H9 (cell line): ENCODE measurements around the gene MS4A15. TPM values are rescaled to one million over a fixed set of nuclear protein-coding genes. Genes with fewer than 3 reads are reported as not detected.

Experiments
- DNase-seq: peaks from one replicate; pipeline ENCODE4 v3.0.0-alpha.2; 2017
- H2AFZ ChIP-seq: one replicate; pipeline ENCODE4 v1.6.1; 2013; ENCODE audit warnings: mild to moderate bottlenecking, low read length, control low read depth, moderate library complexity
- H2AK5ac ChIP-seq: 2 replicates; pipeline ENCODE4 v1.6.1; 2013; ENCODE audit warnings: low read length, control low read depth, mixed read lengths; ENCODE audit not compliant: insufficient read length
- H2BK120ac ChIP-seq: one replicate; pipeline ENCODE4 v1.6.1; 2013; ENCODE audit warnings: low read depth, mild to moderate bottlenecking, low read length, control low read depth, inconsistent platforms; ENCODE audit not compliant: poor library complexity, severe bottlenecking
- H2BK12ac ChIP-seq: 2 replicates; pipeline ENCODE4 v1.6.1; 2013; ENCODE audit warnings: low read length, control low read depth, mixed read lengths, low read depth; ENCODE audit not compliant: insufficient read length
- H2BK15ac ChIP-seq: 2 replicates; pipeline ENCODE4 v1.6.1; 2013; ENCODE audit warnings: low read depth, low read length, control low read depth
- H2BK20ac ChIP-seq: one replicate; pipeline ENCODE4 v1.6.1; 2013; ENCODE audit warnings: low read depth, mild to moderate bottlenecking, low read length, control low read depth, inconsistent platforms; ENCODE audit not compliant: poor library complexity, severe bottlenecking
- H2BK5ac ChIP-seq: 2 replicates; pipeline ENCODE4 v1.6.1; 2013; ENCODE audit warnings: low read length, control low read depth, mixed read lengths; ENCODE audit not compliant: insufficient read length
- H3K14ac ChIP-seq: 2 replicates; pipeline ENCODE4 v1.6.1; 2013; ENCODE audit warnings: low read length, control low read depth; ENCODE audit not compliant: insufficient read depth
- H3K18ac ChIP-seq: 2 replicates; pipeline ENCODE4 v1.6.1; 2013; ENCODE audit warnings: low read depth, mild to moderate bottlenecking, mixed read lengths, low read length, control low read depth; ENCODE audit not compliant: insufficient read length
- H3K23ac ChIP-seq: 2 replicates; pipeline ENCODE4 v1.6.1; 2013; ENCODE audit warnings: low read length, control low read depth, mixed read lengths, low read depth; ENCODE audit not compliant: insufficient read length
- H3K23me2 ChIP-seq: 2 replicates; pipeline ENCODE4 v1.6.1; 2013; ENCODE audit warnings: low read depth, mild to moderate bottlenecking, mixed read lengths, low read length, control low read depth; ENCODE audit not compliant: insufficient read length, poor library complexity, severe bottlenecking
- H3K27ac ChIP-seq: 2 replicates; pipeline ENCODE4 v1.5.1; 2013; ENCODE audit warnings: low read length, control low read depth, mixed read lengths, low read depth; ENCODE audit not compliant: insufficient read length
- H3K27me3 ChIP-seq: 2 replicates; pipeline ENCODE4 v1.6.1; 2013; ENCODE audit warnings: low read length, control low read depth, inconsistent platforms; ENCODE audit not compliant: insufficient read depth
- H3K4ac ChIP-seq: 2 replicates; pipeline ENCODE4 v1.6.1; 2013; ENCODE audit warnings: low read depth, mild to moderate bottlenecking, control low read depth, inconsistent platforms, low read length, moderate library complexity
- H3K4me1 ChIP-seq: 2 replicates; pipeline ENCODE4 v1.6.1; 2013; ENCODE audit warnings: low read length, control low read depth, inconsistent platforms; ENCODE audit not compliant: insufficient read depth
- H3K4me2 ChIP-seq: 2 replicates; pipeline ENCODE4 v1.6.1; 2013; ENCODE audit warnings: low read length, control low read depth, mixed read lengths; ENCODE audit not compliant: insufficient read length, insufficient read depth
- H3K56ac ChIP-seq: 2 replicates; pipeline ENCODE4 v1.6.1; 2013; ENCODE audit warnings: low read depth, mild to moderate bottlenecking, mixed read lengths, low read length, control low read depth; ENCODE audit not compliant: insufficient read length
- H3K79me1 ChIP-seq: 2 replicates; pipeline ENCODE4 v1.6.1; 2013; ENCODE audit warnings: low read depth, mild to moderate bottlenecking, moderate library complexity, low read length, control low read depth, inconsistent platforms; ENCODE audit not compliant: insufficient read depth, poor library complexity, severe bottlenecking
- H3K79me2 ChIP-seq: 2 replicates; pipeline ENCODE4 v1.6.1; 2013; ENCODE audit warnings: low read length, control low read depth, inconsistent platforms; ENCODE audit not compliant: insufficient read depth
- H3K9ac ChIP-seq: 2 replicates; pipeline ENCODE4 v1.6.1; 2013; ENCODE audit warnings: low read length, control low read depth, mixed read lengths; ENCODE audit not compliant: insufficient read length; ENCODE audit errors: extremely low read depth
- H3K9me3 ChIP-seq: one replicate; pipeline ENCODE4 v1.6.1; 2013; ENCODE audit warnings: low read depth, low read length, inconsistent platforms; ENCODE audit not compliant: control insufficient read depth
- H3T11ph ChIP-seq: one replicate; pipeline ENCODE4 v1.6.1; 2013; ENCODE audit warnings: mild to moderate bottlenecking, low read length, control low read depth, inconsistent platforms
- H4K20me1 ChIP-seq: one replicate; pipeline ENCODE4 v1.6.1; 2013; ENCODE audit not compliant: control insufficient read depth, insufficient read length, insufficient read depth
- H4K5ac ChIP-seq: 2 replicates; pipeline ENCODE4 v1.6.1; 2013; ENCODE audit warnings: low read depth, mild to moderate bottlenecking, mixed read lengths, low read length, control low read depth; ENCODE audit not compliant: insufficient read length
- H4K8ac ChIP-seq: replicated peaks from 2 replicates; pipeline ENCODE4 v1.6.1; 2013; ENCODE audit warnings: low read length, control low read depth, mixed read lengths, low read depth; ENCODE audit not compliant: insufficient read length
- H4K91ac ChIP-seq: 2 replicates; pipeline ENCODE4 v1.6.1; 2013; ENCODE audit warnings: low read depth, mild to moderate bottlenecking, moderate library complexity, mixed read lengths, low read length, control low read depth; ENCODE audit not compliant: insufficient read length
- H3K27ac Mint-ChIP-seq, 3 experiments: 2 replicates in 2 of 3; 3 replicates in 1 of 3; pipeline ENCODE4 v1.8.0; 2020 to 2021; ENCODE audit warnings: mixed read lengths in 3 of 3, mild to moderate bottlenecking in 1 of 3, moderate library complexity in 1 of 3
- H3K27me3 Mint-ChIP-seq: 2 replicates; pipeline ENCODE4 v1.8.0; 2021; ENCODE audit warnings: low read depth, mild to moderate bottlenecking, moderate library complexity, mixed read lengths
- H3K36me3 Mint-ChIP-seq, 3 experiments: 2 replicates in 2 of 3; 3 replicates in 1 of 3; pipeline ENCODE4 v1.8.0; 2020 to 2021; ENCODE audit warnings: low read depth in 3 of 3, mixed read lengths in 3 of 3; ENCODE audit not compliant: insufficient read depth in 1 of 3
- H3K4me1 Mint-ChIP-seq, 2 experiments: 2 replicates each; pipeline ENCODE4 v1.8.0; 2020; ENCODE audit warnings: mixed read lengths in 2 of 2
- H3K4me3 Mint-ChIP-seq, 2 experiments: 2 replicates in 1 of 2; 3 replicates in 1 of 2; pipeline ENCODE4 v1.8.0; 2020 to 2021; ENCODE audit warnings: mild to moderate bottlenecking in 2 of 2, mixed read lengths in 2 of 2, moderate library complexity in 1 of 2
- H3K9me3 Mint-ChIP-seq, 2 experiments: 2 replicates in 1 of 2; 3 replicates in 1 of 2; pipeline ENCODE4 v1.8.0; 2020; ENCODE audit warnings: mild to moderate bottlenecking in 2 of 2, mixed read lengths in 2 of 2, moderate library complexity in 1 of 2
- CTCF ChIP-seq: fragments of 200-600 bp; sonication (generic); conservative IDR thresholded peaks from 3 replicates; pipeline ENCODE4 v1.8.0; 2021; ENCODE audit warnings: antibody characterized with exemption, mild to moderate bottlenecking
- WGBS: extraction: QIAGEN DNeasy Blood & Tissue Kit; methylation state at CpG from one replicate; pipeline ENCODE4 v1.1.7; 2013; ENCODE audit warnings: missing lambda C conversion rate, low lambda C conversion rate, mixed read lengths; ENCODE audit not compliant: insufficient read length; ENCODE audit errors: extremely low coverage; 5-methylcytosine and 5-hydroxymethylcytosine counted together
- long read RNA-seq: library from polyadenylated mRNA; unstranded; transcript quantifications from one replicate; pipeline ENCODE4 v2.0.0, GENCODE V29; 2020
- total RNA-seq: library from RNA; stranded (reverse); gene quantifications from 2 replicates; pipeline ENCODE4 v1.2.1, GENCODE V29; 2021

The MS4A15 gene
- 0.11 TPM in 1 of 2 replicates, not detected in the other for total RNA-seq
- long read RNA-seq, partial matches to known transcripts, result 1 of 1 reads
- long read RNA-seq, other reads (novel, unspliced or antisense), result 0 of 1 reads

- peak; percentile 73 for TF ChIP-seq CTCF
- no CpG with 5 or more reads among the region's 14 CpGs for WGBS
These were observed at the start of gene MS4A15 for GRCh38 chr11:60756307-60757032. Gene MS4A15 (plus strand): TSS chr11:60756867. CDS start chr11:60763734, 6,867 bp downstream.

More at GRCh38 chr11:60756307-60757032, at the start of gene MS4A15:
- Histone ChIP-seq H3K14ac (no peak within 1 kb of the TSS), H4K5ac (no peak within 1 kb of the TSS), H3K23me2 (no peaks in the 10 kb centered on the region), H3K27ac (no peak within 1 kb of the TSS), H3K56ac (no peak within 1 kb of the TSS), H3T11ph (no peak within 1 kb of the TSS), H2BK120ac (no peak within 1 kb of the TSS), H4K20me1 (no peaks in the 10 kb centered on the region), H2BK12ac (no peak within 1 kb of the TSS), H3K4me2 (no peak within 1 kb of the TSS), H4K8ac (no peak within 1 kb of the TSS), H3K27me3 (no peaks in the 10 kb centered on the region; the same call in none of the 2 replicates), H3K9me3 (no peaks in the 10 kb centered on the region), H3K79me1 (no peaks in the 10 kb centered on the region), H3K79me2 (no peaks in the 10 kb centered on the region), H4K91ac (no peak within 1 kb of the TSS), H2BK5ac (no peak within 1 kb of the TSS), H3K4ac (no peak within 1 kb of the TSS), H2BK15ac (no peak within 1 kb of the TSS), H2AFZ (no peak within 1 kb of the TSS), H3K18ac (no peak within 1 kb of the TSS), H3K9ac (no peak within 1 kb of the TSS), H3K4me1 (no peaks in the 10 kb centered on the region), H2AK5ac (no peak within 1 kb of the TSS), H3K23ac (no peak within 1 kb of the TSS), H2BK20ac (no peak within 1 kb of the TSS)
- peak; percentile 56 for DNase-seq
- Mint-ChIP-seq H3K27me3 (peaks cover 6% of the 10 kb centered on the region; the same call in 1 of the 2 replicates), H3K36me3 (peaks cover 0 to 8% (median 0%) of the 10 kb centered on the region in 3 experiments; a peak in 2 of 7 replicates), H3K4me3 (no peak within 1 kb of the TSS), H3K4me1 (peaks cover 0 to 3% of the 10 kb centered on the region in 2 experiments; a peak in 1 of 4 replicates), H3K9me3 (peaks cover 3 to 6% of the 10 kb centered on the region in 2 experiments; a peak in 3 of 5 replicates), H3K27ac (peak within 1 kb of the TSS in 1 of 3 experiments; percentile 53; a peak in 1 of 7 replicates)
